ENCODE measurements around the gene MSI2.

DNA sequence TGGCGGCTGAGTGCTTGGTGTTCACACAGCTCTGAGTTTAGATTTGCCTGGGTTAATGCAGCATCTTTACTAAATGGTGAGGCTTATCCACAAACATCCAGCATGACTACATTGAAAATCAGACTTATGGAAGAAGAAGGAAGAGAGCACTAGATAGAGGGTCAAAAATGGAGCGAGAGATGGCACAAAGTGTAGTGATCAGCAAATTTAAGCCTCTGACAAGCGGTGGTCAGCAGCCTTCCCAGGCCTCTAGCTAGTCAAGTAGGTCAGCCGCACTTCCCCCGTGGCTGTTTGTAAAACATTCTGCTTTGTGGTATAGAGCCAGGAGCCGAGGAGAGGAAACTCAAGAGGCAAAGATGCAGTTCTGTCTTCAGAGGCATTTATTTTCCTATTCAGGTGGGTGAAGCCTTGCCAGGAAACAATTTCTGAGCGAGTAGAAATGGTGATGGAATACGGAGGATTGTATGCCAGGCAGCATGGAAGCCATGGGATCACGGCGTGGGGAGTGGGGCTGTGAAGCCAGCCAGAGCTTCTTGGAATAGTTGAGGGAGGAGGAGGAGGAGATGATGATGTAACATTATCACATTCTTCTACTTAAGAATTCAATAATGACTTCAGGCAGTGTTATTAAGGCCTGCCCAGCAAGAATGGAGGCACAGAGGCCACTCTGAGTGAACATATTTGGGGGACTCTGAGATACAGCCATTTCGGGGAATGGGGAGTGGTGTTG is 118.9 kb downstream of the MSI2 start:
- TF ChIP-seq, protein P1, sequence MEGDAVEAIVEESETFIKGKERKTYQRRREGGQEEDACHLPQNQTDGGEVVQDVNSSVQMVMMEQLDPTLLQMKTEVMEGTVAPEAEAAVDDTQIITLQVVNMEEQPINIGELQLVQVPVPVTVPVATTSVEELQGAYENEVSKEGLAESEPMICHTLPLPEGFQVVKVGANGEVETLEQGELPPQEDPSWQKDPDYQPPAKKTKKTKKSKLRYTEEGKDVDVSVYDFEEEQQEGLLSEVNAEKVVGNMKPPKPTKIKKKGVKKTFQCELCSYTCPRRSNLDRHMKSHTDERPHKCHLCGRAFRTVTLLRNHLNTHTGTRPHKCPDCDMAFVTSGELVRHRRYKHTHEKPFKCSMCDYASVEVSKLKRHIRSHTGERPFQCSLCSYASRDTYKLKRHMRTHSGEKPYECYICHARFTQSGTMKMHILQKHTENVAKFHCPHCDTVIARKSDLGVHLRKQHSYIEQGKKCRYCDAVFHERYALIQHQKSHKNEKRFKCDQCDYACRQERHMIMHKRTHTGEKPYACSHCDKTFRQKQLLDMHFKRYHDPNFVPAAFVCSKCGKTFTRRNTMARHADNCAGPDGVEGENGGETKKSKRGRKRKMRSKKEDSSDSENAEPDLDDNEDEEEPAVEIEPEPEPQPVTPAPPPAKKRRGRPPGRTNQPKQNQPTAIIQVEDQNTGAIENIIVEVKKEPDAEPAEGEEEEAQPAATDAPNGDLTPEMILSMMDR (conservative IDR thresholded peaks at IDR 0.05; ENCODE audit: low read depth in 2 of 2) = no peak
- no peak for TF ChIP-seq ZNF331 (CRISPR knock-in tag; IDR thresholded peaks at IDR 0.05; ENCODE audit: low read depth)

Measured in GM23338 (cell line).